Measurements from ENCODE around the gene BCAS3. TPM values are rescaled to one million over a fixed set of nuclear protein-coding genes. Genes with fewer than 3 reads are reported as not detected.

Gene BCAS3
- total and polyA plus RNA-seq, 12 donors, result 6.1 to 21.8 (median 17.2) TPM

- no peak for ATAC-seq
- H3K4me1 ChIP-seq, result peaks cover 8 to 70% (median 57%) of the 10 kb centered on the region in 9 donors
- TF ChIP-seq, protein P1, sequence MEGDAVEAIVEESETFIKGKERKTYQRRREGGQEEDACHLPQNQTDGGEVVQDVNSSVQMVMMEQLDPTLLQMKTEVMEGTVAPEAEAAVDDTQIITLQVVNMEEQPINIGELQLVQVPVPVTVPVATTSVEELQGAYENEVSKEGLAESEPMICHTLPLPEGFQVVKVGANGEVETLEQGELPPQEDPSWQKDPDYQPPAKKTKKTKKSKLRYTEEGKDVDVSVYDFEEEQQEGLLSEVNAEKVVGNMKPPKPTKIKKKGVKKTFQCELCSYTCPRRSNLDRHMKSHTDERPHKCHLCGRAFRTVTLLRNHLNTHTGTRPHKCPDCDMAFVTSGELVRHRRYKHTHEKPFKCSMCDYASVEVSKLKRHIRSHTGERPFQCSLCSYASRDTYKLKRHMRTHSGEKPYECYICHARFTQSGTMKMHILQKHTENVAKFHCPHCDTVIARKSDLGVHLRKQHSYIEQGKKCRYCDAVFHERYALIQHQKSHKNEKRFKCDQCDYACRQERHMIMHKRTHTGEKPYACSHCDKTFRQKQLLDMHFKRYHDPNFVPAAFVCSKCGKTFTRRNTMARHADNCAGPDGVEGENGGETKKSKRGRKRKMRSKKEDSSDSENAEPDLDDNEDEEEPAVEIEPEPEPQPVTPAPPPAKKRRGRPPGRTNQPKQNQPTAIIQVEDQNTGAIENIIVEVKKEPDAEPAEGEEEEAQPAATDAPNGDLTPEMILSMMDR (IDR thresholded peaks at IDR 0.05), result no peak
- H3K36me3 ChIP-seq, result peaks cover 0 to 19% (median 0%) of the 10 kb centered on the region in 9 donors
- 57 to 69% methylated on average over 8 of the region's 8 CpGs for WGBS, 2 donors
- peak overlapping the region in 7 of 10 donors; percentile 46 to 81 (median 70) for H3K4me3 ChIP-seq
- H3K27ac ChIP-seq, result peak overlapping the region in 8 of 10 donors; percentile 5 to 88 (median 66)
- no peaks in the 10 kb centered on the region for H3K9me3 ChIP-seq
- H3K27me3 ChIP-seq, result peaks cover 15 to 100% (median 72%) of the 10 kb centered on the region in 7 donors
- intact Hi-C loops (cut with DNase I), result loop anchor here in 4 of 10 donors (5.0 to 10.0 kb wide), 4 partner anchors 150 to 692 kb away; no protein-coding TSS in a partner anchor
- DNase-seq, result no peak
Observed at GRCh38 chr17:61406971-61407911, 729.6 kb downstream of the BCAS3 start.

- DNase-seq (no peak), ATAC-seq (no peak)
- H3K4me1 ChIP-seq, result peaks cover 8 to 74% (median 61%) of the 10 kb centered on the region in 9 donors
- no peaks in the 10 kb centered on the region for H3K9me3 ChIP-seq
- peak overlapping the region in 8 of 10 donors; percentile 50 to 88 (median 66) for H3K27ac ChIP-seq
- peak overlapping the region in 8 of 10 donors; percentile 43 to 81 (median 68) for H3K4me3 ChIP-seq
- TF ChIP-seq, protein P1 (IDR thresholded peaks at IDR 0.05), result no peak
- H3K27me3 ChIP-seq, result peaks cover 13 to 100% (median 60%) of the 10 kb centered on the region in 7 donors
- H3K36me3 ChIP-seq, result peaks cover 0 to 19% (median 0%) of the 10 kb centered on the region in 9 donors
- intact Hi-C loops (cut with DNase I), result loop anchor here in 4 of 10 donors (5.0 to 10.0 kb wide), 4 partner anchors 151 to 694 kb away; no protein-coding TSS in a partner anchor
- WGBS, 2 donors, result 60 to 63% methylated on average over 41 of the region's 41 CpGs
Observed at GRCh38 chr17:61408151-61409041, 730.7 kb downstream of the BCAS3 start.

- H3K36me3 ChIP-seq, result peaks cover 0 to 13% (median 0%) of the 10 kb centered on the region in 9 donors
- H3K27me3 ChIP-seq, result peaks cover 12 to 92% (median 49%) of the 10 kb centered on the region in 7 donors
- WGBS, 2 donors, result 1% methylated on average over 73 of the region's 73 CpGs
- no peaks in the 10 kb centered on the region for H3K9me3 ChIP-seq
- peaks cover 11 to 76% (median 61%) of the 10 kb centered on the region in 9 donors for H3K4me1 ChIP-seq
- DNase-seq (peak; percentile 59 to 74), ATAC-seq (peak in 7 of 8 donors; percentile 30 to 40 (median 35))
- TF ChIP-seq, protein P1 (IDR thresholded peaks at IDR 0.05), result peak; percentile 23 to 65 (median 42)
- intact Hi-C loops (cut with DNase I), result loop anchor here in 8 of 10 donors (2.0 to 10.0 kb wide), 10 partner anchors 143 to 695 kb away; partner anchors contain the start of gene MED13 (in 2 of the 8)
- H3K4me3 ChIP-seq, result peak overlapping the region; percentile 7 to 81 (median 62)
- H3K27ac ChIP-seq, result peak overlapping the region in 8 of 10 donors; percentile 53 to 90 (median 86)
Observed at GRCh38 chr17:61409301-61410112, 731.9 kb downstream of the BCAS3 start.

All from heart right ventricle (tissue), 16 donors.